HG02642 (cell line): Measurements from ENCODE around the gene ZNF865.

Experiments
- ATAC-seq: cut with Tn5 transposase; IDR thresholded peaks from one replicate; pipeline ENCODE4 v1.9.1; 2021; ENCODE audit warnings: mild to moderate bottlenecking; ENCODE audit not compliant: unreplicated experiment, poor library complexity

Gene ZNF865

DNA sequence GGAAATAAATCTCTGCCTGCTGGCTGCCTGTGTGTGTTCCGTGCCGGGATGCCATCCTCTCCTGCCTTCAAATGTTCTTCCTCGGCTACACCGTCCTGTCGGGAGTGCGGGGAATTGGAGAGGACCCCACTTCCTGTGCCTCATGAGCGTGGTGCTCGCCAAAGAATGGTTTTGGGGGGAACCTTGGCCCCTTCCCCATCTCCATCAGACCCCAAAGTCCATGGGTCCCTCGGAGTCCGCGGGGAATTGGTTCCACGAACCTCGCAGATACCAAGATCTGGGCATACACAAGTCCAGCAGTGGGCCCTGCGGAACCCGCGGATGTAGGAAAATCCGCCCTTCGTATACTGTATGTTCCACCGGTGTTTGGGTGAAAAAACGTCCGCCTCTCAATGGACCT, 2.3 kb upstream of the ZNF865 start:
- no peak for ATAC-seq

DNA sequence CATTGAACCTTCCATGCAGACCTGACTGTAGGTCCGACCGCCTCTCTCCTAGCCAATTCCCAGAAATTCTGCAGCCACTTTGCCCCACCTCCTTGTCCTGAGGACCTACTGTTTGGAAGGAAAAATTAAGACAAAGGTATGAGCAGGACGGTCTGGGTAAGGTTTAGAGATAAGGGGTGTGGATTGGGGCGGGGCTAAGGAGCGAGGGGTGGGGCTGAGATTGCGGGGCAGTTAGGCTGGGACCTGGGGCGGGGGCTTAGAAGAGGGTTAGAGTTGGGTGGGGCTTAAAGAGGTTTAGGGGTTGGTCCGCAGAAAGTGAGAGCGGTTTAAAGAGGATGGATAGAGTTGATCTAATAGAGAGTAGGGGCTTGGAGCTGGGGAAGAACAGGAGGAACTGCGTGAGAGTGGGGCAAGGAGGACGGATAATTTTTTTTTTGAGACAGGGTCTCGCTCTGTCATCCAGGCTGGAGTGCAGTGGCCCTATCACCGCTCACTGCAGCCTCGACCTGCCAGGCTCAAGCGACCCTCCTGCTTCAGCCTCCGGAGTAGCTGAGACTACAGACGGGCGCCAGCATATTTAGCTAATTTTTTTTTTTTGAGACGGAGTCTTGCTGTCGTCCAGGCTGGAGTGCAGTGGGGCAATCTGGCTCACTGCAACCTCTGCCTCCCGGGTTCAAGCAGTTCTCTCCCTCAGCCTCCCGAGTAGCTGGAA, 1.7 kb upstream of the ZNF865 start:
- ATAC-seq: no peak

DNA sequence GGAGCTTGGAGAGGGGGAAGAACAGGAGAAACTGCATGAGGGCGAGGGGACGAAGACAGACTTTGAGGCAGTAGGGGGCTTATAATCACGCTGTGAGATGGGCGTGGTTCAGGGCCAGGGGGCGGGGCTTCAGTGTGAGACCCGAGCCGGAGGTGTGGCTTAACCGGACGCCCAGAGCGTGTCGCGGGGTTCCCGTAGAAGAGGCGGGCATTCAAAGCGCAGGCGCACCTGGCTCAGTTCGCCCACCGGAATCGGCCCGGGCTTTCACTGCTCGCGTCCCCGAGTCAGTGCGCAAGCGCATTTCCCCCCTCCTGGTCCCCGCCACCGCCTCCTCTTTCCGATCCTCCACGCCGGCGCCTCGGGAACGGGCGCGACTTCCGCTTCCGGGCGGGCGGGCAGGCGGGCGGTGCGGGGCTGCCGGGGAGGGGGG, 225 bp upstream of the ZNF865 start:
- ATAC-seq: peak; percentile 79

DNA sequence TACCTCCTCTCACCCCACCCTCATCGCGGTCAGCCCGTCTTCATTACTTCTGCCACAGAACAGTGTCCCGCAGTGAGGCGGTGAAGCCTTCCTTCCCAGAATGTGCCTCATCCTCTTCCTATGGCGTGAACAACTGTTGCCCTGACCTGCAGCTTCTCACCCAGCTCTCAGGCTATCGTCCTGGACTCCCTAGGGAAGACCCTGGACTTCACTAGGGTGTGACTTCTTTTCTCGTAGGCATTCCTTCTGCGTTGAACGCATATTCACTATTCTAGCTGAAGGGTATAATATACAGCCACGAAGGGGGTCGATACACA, 982 bp downstream of the ZNF865 start:
- ATAC-seq: no peak

DNA sequence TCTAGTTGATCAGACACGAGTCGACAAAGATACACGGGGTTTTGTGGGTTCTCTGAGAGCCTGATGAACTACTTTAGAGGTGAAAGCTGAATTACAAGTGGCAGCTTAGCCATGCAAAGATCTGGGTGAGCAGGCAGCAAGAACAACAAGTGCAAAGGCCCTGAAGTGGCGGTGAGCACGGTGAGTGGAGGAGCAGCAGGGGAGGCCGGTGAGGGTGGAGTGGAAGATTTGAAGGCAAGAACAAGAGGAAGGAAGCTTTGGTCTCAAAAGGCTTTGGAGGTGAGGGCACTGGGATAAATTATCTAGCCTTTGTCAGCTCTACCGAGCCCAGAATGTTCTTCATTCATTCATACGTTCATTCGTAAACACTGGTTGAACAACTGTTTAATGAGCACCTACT, 1.4 kb downstream of the ZNF865 start:
- ATAC-seq: no peak

DNA sequence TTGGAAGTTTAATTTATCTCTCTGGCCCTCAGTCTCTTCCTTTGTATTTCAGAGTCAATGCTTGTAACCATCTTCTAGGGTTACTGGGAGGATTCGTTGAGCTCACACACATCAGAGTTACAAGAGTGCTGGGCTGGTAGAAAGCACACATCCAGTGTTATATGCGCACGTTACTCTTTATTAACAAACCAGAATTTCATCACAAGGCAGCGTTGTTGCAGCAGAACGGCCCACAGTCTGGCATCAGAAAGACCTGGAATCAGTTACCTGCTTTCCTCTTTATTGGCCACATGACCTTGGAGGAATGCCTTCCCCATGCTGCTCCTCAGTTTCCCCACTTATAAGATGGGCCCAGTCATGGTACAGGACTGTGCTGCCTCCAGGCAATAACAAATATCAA, 3.9 kb downstream of the ZNF865 start:
- no peak for ATAC-seq

DNA sequence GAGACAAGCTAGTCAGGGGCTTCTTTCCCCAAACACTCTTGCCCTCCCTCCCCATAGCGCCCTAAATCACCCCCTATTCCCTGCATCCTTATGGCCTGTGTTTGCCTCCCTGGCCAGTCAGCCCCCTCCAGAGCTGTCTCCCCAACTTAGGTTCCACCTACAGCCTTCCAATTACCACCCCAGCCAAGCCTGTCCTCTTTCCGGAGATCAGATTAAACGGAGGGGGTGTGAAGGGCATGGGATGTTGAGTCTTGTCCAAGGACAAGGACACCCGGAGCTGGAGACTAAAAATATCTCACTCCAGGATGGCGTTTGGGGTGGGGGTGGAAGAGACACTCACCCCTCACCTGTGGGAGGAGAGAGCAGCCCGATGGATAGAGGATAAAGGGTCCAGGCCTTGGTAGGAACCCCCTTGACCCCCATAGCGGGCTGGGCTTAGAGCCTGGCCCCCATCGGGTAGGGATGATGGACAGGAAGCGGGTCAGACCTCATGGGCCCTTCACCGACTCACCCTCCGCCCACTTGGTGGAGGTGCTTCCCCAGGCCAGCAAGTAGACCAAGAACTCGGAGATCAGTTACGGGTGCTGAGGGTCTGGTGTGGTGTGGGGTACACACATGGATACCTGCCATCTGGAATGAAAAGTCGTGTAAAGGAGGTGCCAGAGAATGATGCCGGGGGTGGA, 6.0 kb downstream of the ZNF865 start:
- no peak for ATAC-seq

DNA sequence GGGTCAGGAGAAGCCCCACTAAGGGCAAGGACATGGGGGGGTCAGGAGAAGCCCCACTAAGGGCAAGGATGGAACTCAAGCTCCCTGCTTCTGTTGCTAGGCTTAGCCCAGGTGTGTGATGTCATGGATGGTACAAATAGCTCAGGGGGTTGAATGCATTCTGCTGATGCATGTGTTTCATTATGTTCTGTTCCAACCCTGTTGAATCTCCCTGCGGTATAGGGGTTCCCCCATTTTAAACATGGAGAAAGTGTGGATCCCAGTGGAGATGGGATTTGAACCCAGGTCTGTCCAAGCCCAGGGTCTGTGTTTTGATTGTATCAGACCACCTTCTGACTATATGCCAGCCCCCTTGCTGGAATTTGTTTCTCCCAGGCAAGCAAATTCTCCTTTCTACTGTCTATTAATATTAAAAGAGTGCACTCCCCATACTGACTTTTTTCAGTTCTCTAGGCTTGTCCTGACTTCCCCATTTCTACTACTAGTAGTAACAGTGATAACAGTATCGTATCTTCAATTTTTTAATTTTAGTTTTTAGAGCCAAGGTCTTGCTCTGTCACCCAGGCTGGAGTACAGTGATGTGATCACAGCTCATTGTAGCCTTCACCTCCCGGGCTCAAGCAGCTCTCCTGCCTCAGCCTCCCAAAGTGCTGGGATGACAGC, 6.7 kb downstream of the ZNF865 start:
- no peak for ATAC-seq

DNA sequence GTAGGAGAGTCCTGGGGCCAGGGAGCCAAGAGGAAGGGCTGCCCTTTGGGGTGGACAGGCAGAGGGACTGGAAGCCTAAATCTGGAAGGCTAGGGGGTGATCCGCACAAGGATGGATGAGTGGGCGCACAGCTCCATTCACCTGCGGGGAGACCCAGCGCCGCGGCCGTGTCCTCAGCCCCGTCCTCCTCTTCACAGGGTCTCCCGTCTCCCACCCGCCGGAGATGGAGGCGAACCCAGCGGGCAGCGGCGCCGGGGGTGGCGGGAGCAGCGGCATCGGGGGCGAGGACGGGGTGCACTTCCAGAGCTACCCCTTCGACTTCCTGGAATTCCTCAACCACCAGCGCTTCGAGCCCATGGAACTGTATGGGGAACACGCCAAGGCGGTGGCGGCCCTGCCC, 7.9 kb downstream of the ZNF865 start:
- ATAC-seq: no peak

DNA sequence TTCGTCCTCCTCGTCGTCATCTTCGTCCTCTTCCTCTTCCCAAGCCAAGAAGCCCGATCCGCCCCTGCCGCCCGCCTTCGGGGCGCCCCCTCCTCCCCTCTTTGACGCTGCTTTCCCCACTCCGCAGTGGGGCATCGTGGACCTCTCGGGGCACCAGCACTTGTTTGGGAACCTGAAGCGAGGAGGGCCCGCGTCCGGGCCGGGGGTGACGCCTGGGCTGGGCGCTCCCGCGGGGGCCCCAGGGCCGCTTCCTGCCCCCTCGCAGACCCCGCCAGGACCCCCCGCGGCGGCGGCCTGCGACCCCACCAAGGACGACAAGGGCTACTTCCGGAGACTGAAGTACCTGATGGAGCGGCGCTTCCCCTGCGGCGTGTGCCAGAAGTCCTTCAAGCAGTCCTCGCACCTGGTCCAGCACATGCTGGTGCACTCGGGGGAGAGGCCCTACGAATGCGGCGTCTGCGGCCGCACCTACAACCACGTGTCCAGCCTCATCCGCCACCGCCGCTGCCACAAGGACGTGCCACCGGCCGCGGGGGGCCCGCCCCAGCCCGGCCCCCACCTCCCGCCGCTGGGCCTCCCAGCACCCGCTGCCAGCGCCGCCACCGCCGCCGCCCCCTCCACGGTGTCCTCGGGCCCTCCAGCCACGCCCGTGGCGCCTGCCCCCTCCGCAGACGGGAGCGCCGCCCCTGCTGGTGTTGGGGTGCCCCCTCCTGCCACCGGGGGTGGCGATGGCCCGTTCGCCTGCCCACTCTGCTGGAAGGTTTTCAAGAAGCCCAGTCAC, 8.7 kb downstream of the ZNF865 start:
- no peak for ATAC-seq

DNA sequence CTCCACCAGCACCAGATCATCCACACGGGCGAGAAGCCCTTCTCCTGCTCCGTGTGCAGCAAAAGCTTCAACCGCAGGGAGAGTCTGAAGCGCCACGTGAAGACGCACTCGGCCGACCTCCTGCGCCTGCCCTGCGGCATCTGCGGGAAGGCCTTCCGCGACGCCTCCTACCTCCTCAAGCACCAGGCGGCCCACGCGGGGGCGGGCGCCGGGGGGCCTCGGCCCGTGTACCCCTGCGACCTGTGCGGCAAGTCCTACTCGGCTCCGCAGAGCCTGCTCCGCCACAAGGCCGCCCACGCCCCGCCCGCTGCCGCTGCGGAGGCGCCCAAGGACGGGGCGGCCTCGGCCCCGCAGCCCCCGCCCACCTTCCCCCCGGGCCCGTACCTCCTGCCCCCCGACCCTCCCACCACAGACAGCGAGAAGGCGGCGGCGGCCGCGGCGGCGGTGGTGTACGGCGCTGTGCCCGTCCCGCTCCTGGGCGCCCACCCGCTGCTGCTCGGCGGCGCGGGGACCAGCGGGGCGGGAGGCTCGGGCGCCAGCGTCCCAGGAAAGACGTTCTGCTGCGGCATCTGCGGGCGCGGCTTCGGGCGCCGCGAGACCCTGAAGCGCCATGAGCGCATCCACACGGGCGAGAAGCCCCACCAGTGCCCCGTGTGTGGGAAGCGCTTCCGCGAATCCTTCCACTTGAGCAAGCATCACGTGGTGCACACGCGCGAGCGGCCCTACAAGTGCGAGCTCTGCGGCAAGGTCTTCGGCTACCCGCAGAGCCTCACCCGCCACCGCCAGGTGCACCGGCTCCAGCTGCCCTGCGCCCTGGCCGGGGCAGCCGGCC, 9.5 kb downstream of the ZNF865 start:
- no peak for ATAC-seq

DNA sequence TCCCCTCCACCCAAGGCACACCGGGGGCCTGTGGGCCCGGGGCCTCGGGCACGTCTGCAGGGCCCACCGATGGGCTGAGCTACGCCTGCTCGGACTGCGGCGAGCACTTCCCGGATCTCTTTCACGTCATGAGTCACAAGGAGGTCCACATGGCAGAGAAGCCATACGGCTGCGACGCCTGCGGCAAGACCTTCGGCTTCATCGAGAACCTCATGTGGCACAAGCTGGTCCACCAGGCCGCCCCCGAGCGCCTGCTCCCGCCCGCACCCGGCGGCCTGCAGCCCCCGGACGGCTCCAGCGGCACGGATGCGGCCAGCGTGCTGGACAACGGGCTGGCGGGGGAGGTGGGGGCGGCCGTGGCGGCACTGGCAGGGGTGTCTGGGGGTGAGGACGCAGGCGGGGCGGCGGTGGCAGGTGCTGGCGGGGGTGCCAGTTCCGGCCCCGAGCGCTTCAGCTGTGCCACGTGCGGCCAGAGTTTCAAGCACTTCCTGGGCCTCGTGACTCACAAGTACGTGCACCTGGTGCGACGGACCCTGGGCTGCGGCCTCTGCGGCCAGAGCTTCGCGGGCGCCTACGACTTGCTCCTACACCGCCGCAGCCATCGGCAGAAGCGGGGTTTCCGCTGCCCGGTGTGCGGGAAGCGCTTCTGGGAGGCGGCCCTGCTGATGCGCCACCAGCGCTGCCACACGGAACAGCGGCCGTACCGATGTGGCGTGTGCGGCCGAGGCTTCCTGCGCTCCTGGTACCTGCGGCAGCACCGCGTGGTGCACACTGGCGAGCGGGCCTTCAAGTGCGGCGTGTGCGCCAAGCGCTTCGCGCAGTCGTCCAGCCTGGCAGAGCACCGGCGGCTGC, 10.3 kb downstream of the ZNF865 start:
- no peak for ATAC-seq

DNA sequence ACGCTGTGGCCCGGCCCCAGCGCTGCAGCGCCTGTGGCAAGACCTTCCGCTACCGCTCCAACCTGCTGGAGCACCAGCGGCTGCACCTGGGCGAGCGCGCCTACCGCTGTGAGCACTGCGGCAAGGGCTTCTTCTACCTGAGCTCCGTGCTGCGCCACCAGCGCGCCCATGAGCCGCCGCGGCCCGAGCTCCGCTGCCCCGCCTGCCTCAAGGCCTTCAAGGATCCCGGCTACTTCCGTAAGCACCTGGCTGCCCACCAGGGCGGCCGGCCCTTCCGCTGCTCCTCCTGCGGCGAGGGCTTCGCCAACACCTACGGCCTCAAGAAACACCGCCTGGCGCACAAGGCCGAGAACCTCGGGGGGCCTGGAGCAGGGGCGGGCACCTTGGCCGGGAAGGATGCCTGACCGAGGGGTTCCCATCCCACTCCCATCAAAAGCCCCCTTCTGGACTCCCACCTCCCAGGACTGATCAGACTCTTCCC, 11.0 kb downstream of the ZNF865 start:
- ATAC-seq: no peak

DNA sequence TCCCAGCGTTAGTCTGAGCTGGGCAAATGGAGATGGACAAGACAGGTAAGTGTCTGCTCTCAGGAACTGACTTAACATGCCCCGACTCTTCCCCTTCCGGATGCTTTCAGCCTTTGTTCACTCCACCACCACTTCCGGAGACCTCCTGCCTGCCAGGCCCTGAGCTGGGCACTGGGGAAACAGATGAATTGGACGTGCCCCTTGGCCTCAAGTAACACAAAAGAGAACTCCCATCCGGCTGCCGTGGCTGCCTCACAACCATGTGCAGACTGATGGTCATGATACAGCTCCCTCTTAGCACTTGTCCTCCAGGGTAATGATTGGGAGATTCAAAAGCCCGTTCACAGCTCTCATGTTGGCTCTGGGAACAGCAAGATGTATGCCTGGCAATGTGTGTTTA, 12.0 kb downstream of the ZNF865 start:
- ATAC-seq: no peak

DNA sequence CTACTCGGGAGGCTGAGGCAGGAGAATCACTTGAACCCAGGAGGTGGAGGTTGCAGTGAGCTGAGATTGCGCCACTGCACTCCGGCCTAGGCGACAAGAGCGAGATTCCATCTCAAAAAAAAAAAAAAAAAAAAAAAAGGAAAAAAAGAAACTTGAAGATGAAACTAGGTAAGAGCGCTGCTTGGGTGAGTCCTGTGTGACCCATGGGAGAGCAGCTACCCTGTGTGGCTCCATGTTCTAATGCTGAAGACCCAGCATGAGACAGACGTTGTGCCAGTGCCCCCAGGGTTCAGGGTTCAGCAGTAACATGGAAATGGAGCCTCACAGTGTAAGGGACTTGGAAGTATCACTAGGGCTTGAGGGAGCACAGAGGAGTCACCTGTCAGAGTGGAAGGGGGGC, 13.0 kb downstream of the ZNF865 start:
- no peak for ATAC-seq

DNA sequence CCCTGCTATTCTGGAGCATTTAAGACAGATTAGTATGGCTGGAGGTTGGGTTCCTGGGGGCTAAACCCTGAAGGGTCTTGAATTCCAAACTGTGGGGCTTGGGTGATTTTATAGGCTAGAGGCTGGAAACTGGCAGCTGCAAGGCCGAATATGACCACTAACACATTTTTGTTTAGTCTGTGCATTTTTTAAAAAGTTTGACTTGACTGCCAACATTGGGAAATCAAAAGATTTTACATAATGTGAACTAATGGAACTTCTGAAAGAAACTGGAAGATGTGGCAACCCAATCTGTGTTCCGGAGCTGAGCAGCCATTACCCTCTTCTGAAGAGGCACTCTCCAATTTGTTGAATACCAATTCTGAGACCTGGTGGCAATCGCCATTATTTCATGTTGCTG, 13.8 kb downstream of the ZNF865 start:
- ATAC-seq: no peak

DNA sequence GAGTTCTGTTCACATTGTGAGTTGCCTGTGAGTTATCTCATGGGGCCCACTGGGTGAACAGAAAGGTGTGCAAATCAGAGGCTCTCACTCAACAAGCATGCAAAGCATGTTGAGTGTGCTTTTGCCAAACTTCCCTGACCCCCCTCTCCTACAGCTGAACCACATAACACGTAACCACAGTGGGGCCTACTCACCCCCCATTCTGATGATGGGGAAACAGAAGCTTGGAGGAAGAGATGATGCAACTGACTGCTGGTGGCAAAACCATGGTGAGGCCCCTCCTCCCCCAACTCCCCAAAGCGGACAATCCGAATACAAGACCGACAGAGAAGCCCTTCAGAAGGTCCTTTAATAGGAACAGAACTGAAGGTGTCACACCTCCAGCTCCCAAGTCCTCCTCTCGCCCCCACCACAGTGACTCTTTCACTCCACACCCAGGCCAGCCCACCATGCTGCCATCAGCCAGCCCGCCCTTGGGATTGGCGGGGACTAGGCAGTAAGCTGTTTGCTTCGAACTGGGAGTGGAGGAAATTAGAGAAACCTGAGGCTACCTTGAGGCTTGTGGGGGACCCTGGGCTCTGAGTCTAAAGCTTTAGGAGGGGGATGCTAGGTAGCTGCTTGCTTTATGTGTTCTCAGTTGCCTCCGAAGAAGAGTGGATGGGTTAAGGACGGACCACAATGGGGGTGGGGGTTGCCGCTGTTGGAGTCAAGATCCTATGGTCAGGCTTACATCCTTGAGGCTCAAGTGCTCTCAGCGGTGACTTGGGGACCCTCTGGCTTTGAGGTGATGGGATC, 15.2 kb downstream of the ZNF865 start:
- no peak for ATAC-seq

DNA sequence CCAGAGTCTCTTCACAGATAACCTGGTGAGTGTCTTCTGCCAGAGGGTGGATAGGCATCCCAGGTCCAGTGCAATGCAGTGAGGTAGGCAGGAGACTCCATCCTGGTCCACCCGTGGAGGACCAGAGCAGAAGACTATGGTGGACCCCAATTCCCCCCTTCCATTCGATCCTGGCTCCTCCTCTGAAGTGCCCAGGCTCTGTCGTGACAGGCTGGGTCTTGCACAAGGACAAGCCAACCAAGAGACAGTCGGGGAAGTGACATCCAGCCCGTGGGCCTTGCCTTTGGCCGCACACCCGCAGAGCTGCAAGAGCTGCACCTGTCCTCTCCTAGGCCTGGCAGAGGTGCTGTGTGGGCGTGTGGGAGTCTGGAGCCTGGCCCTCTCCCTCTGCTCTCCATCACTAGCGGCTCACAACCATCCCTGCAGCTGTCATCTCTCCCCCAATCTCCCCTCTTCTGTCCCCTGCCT, 15.8 kb downstream of the ZNF865 start:
- ATAC-seq: no peak
